KG1 (cell line): Measurements from ENCODE around the gene ATF1.
"Not testable (repeated sequence)": the region's sequence is repeated elsewhere in the genome, so short reads cannot be mapped to it uniquely, and the experiment has no call there.

ENCODE experiments used
- DNase-seq: peaks from one replicate; lab custom pipeline; 2025; lab: John Stamatoyannopoulos, UW

ATF1 gene

GRCh38 chr12:50859621-50860310 lies 95.9 kb downstream of the ATF1 start:
- no peak for DNase-seq

- DNase-seq, result no peak
These were observed 98.4 kb downstream of the ATF1 start for GRCh38 chr12:50862316-50862715.

- no peak for DNase-seq
These were observed 101.4 kb downstream of the ATF1 start for GRCh38 chr12:50865266-50865665.

GRCh38 chr12:50868881-50869280 lies 105.0 kb downstream of the ATF1 start:
- not testable (repeated sequence) for DNase-seq
